Activated CD4-positive, alpha-beta memory T cell treated with anti-CD3 and anti-CD28 coated beads, Interleukin-2, amount 10 ng/mL, durations not matched to agents 7 days and 5 days (primary cell): ENCODE measurements around the gene TBX20. TPM values are rescaled to one million over a fixed set of nuclear protein-coding genes. Genes with fewer than 3 reads are reported as not detected.
A peak's percentile ranks its signal among the peaks of the same experiment; 100 is the strongest.

Source experiments
- CTCF ChIA-PET: fragments of 350-600 bp; sonication (Branson Sonifier 250); formaldehyde crosslinking; loops from one replicate; lab custom pipeline; 2021; ENCODE audit warnings: antibody characterized with exemption, inconsistent platforms; lab: Charles Lee
- POLR2A ChIA-PET: fragments of 350-600 bp; sonication (Branson Sonifier 250); formaldehyde crosslinking; loops from one replicate; lab custom pipeline; 2021; ENCODE audit warnings: antibody characterized with exemption; lab: Charles Lee
- DNase-seq: peaks from one replicate; pipeline ENCODE4 v3.0.0-alpha.2; 2020
- H3K27ac Mint-ChIP-seq: one replicate; pipeline ENCODE4 v1.8.0; 2021; ENCODE audit warnings: mild to moderate bottlenecking, mixed read lengths
- H3K27me3 Mint-ChIP-seq: one replicate; pipeline ENCODE4 v1.8.0; 2021; ENCODE audit warnings: mixed read lengths
- H3K36me3 Mint-ChIP-seq: one replicate; pipeline ENCODE4 v1.8.0; 2021; ENCODE audit warnings: low read depth, mixed read lengths
- H3K4me1 Mint-ChIP-seq: one replicate; pipeline ENCODE4 v1.8.0; 2021; ENCODE audit warnings: mixed read lengths
- H3K4me3 Mint-ChIP-seq: one replicate; pipeline ENCODE4 v1.8.0; 2021; ENCODE audit warnings: mild to moderate bottlenecking, mixed read lengths
- H3K9me3 Mint-ChIP-seq: one replicate; pipeline ENCODE4 v1.8.0; 2021; ENCODE audit warnings: mixed read lengths
- total RNA-seq, 2 experiments: library from RNA; stranded (reverse); gene quantifications; one replicate each; pipeline ENCODE4 v1.2.3, GENCODE V29; 2021

Gene TBX20, protein sequence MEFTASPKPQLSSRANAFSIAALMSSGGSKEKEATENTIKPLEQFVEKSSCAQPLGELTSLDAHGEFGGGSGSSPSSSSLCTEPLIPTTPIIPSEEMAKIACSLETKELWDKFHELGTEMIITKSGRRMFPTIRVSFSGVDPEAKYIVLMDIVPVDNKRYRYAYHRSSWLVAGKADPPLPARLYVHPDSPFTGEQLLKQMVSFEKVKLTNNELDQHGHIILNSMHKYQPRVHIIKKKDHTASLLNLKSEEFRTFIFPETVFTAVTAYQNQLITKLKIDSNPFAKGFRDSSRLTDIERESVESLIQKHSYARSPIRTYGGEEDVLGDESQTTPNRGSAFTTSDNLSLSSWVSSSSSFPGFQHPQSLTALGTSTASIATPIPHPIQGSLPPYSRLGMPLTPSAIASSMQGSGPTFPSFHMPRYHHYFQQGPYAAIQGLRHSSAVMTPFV
- total RNA-seq: under 1 TPM; 0.38 to 0.45 TPM

DNA sequence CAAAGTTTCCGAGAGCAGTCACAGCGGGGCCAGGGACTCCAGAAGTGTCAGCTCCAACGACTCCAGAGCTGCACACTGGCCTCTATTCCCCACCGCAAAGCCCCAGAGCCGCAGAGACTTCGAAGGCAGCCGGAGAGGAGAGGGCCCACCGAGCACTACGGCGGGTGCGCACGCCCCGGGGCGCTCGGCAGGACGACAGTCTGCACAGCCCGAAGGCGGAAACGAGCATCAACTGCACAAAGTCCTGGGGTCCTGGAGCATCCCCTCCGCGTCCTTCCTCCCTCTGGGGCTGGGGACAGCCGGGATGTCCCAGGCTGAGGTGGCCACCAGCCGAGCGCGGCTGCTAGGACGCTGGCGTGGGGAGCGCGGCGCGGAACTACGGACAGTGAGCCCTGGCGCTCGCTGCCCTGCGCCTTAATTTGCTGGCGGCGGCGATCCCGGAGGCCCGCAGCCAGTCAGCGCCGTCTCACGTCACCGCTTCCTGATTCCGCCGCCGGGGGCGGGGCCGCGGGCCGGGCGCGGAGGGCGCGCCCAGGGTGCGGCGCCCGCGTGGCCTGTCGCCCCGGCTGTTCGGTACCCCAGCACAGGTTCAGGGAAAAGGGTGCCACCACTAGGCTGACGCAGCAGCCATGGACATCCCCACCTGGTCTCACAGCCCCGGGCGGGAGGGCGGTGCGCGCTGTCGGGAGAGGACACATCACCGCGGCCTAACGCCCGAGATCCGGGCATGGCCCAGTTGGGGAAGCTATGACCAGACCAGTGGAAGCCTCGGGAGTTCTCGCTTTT lies at the start of gene TBX20:
Gene TBX20, minus strand, starts transcription at position 391 of the 786 bp plus-strand sequence. CDS start 480 bp downstream, outside the sequence.
- ChIA-PET CTCF (no interaction called here), POLR2A (no interaction called here)
- Mint-ChIP-seq H3K27ac (no peak within 1 kb of the TSS), H3K4me1 (peaks cover 23% of the 10 kb centered on the region), H3K27me3 (peaks cover 89% of the 10 kb centered on the region), H3K4me3 (peak within 1 kb of the TSS; percentile 61), H3K9me3 (peaks cover 2% of the 10 kb centered on the region), H3K36me3 (peaks cover 22% of the 10 kb centered on the region)
- DNase-seq: peak; percentile 43

DNA sequence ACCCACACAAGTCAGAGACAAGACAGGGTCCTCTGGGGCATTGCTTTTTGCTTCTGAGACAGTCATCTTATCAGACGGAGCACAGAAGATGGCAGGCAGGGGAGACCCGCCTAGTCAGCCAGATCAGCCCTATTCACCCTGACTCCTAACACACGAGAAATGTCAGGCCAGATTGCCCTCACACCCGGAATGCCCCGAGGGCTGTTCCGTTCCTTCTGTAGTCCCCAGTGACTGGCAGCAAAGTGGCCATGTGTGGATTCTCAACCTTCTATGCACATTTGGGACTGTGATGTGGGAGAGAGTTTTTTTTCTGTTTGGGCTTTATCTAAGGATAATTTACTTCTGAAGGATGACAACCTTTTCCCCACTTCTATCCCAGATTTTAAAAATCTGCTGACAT lies 35.5 kb upstream of the TBX20 start:
- no peak for DNase-seq
- Mint-ChIP-seq H3K9me3 (no peaks in the 10 kb centered on the region), H3K36me3 (no peaks in the 10 kb centered on the region), H3K27ac (no peak overlapping the region), H3K4me1 (no peaks in the 10 kb centered on the region), H3K27me3 (peaks cover 6% of the 10 kb centered on the region), H3K4me3 (no peak overlapping the region)
- POLR2A ChIA-PET: no interaction called here
- CTCF ChIA-PET: no interaction called here

- no peaks in the 10 kb centered on the region for H3K4me1 Mint-ChIP-seq
- no peaks in the 10 kb centered on the region for H3K9me3 Mint-ChIP-seq
- ChIA-PET CTCF (no interaction called here), POLR2A (no interaction called here)
- peaks cover 4% of the 10 kb centered on the region for H3K27me3 Mint-ChIP-seq
- no peak overlapping the region for H3K27ac Mint-ChIP-seq
- H3K36me3 Mint-ChIP-seq: no peaks in the 10 kb centered on the region
- no peak overlapping the region for H3K4me3 Mint-ChIP-seq
- DNase-seq: no peak
Observed at GRCh38 chr7:35286986-35287385, 33.1 kb upstream of the TBX20 start.

- CTCF ChIA-PET: no interaction called here
- POLR2A ChIA-PET: no interaction called here
Observed at GRCh38 chr7:35286422-35286821, 32.5 kb upstream of the TBX20 start.

GRCh38 chr7:35285799-35286198 lies 31.9 kb upstream of the TBX20 start:
- H3K27ac Mint-ChIP-seq: no peak overlapping the region
- H3K36me3 Mint-ChIP-seq: no peaks in the 10 kb centered on the region
- H3K9me3 Mint-ChIP-seq: no peaks in the 10 kb centered on the region
- ChIA-PET CTCF (no interaction called here), POLR2A (no interaction called here)
- no peaks in the 10 kb centered on the region for H3K4me1 Mint-ChIP-seq
- H3K27me3 Mint-ChIP-seq: peaks cover 4% of the 10 kb centered on the region
- no peak for DNase-seq
- H3K4me3 Mint-ChIP-seq: no peak overlapping the region

More at GRCh38 chr7:35286422-35286821, 32.5 kb upstream of the TBX20 start:
- Mint-ChIP-seq H3K27ac (no peak overlapping the region), H3K9me3 (no peaks in the 10 kb centered on the region), H3K4me1 (no peaks in the 10 kb centered on the region), H3K27me3 (peaks cover 4% of the 10 kb centered on the region), H3K36me3 (no peaks in the 10 kb centered on the region), H3K4me3 (no peak overlapping the region)
- DNase-seq: no peak

DNA sequence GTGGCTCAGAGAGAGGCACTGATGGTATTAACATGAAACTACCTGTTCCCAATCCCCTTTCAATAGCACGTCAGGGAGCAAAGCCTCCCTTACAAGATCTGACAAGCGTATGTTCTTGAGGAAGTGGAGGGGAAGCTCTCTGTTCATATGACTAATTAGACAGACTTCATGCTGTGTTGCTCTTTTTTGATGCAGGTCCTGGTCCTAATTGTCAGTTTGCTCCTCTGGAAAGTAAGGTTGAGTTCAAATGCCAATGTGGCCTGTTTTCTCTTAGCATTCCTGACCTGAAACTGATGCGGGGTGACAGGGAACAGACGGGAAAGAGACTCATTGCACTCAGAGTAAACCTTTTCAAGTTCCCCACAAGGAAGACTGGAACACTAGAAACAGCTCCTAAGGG lies 27.0 kb upstream of the TBX20 start:
- Mint-ChIP-seq H3K4me1 (no peaks in the 10 kb centered on the region), H3K27me3 (peaks cover 1% of the 10 kb centered on the region), H3K27ac (no peak overlapping the region), H3K36me3 (no peaks in the 10 kb centered on the region), H3K4me3 (no peak overlapping the region), H3K9me3 (no peaks in the 10 kb centered on the region)
- DNase-seq: no peak
- CTCF ChIA-PET: no interaction called here
- POLR2A ChIA-PET: no interaction called here

DNA sequence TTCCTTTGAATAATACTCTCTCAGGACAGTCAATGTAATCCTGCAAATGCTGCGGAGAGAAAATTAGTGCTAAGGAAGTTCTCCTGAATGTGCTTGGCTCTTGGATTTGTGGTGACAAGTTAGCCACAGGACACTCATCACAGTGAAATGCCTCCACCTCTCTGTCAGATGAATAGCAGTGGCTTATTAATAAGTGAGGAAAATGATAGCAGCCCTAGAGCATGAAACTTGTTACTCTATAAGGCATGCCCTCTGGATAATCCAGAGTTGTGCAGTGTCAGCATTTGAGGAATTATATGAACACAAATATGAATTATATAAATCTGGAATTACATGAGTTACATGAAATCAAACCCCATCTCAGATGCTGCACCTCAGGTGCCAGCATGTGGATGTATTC lies 23.5 kb upstream of the TBX20 start:
- H3K27me3 Mint-ChIP-seq: peaks cover 9% of the 10 kb centered on the region
- H3K36me3 Mint-ChIP-seq: no peaks in the 10 kb centered on the region
- POLR2A ChIA-PET: no interaction called here
- no peaks in the 10 kb centered on the region for H3K9me3 Mint-ChIP-seq
- H3K4me3 Mint-ChIP-seq: no peak overlapping the region
- no peak for DNase-seq
- H3K27ac Mint-ChIP-seq: no peak overlapping the region
- CTCF ChIA-PET: no interaction called here
- H3K4me1 Mint-ChIP-seq: no peaks in the 10 kb centered on the region

- Mint-ChIP-seq H3K4me1 (no peaks in the 10 kb centered on the region), H3K4me3 (no peak overlapping the region), H3K9me3 (no peaks in the 10 kb centered on the region), H3K27me3 (peaks cover 16% of the 10 kb centered on the region), H3K36me3 (no peaks in the 10 kb centered on the region), H3K27ac (no peak overlapping the region)
- ChIA-PET CTCF (no interaction called here), POLR2A (no interaction called here)
- DNase-seq: no peak
Observed at GRCh38 chr7:35272246-35272645, 18.3 kb upstream of the TBX20 start.

- Mint-ChIP-seq H3K4me3 (no peak overlapping the region), H3K36me3 (no peaks in the 10 kb centered on the region), H3K27ac (no peak overlapping the region), H3K4me1 (no peaks in the 10 kb centered on the region), H3K27me3 (peaks cover 27% of the 10 kb centered on the region), H3K9me3 (no peaks in the 10 kb centered on the region)
- POLR2A ChIA-PET: no interaction called here
- DNase-seq: no peak
- CTCF ChIA-PET: no interaction called here
Observed at GRCh38 chr7:35268953-35269352, 15.1 kb upstream of the TBX20 start.

DNA sequence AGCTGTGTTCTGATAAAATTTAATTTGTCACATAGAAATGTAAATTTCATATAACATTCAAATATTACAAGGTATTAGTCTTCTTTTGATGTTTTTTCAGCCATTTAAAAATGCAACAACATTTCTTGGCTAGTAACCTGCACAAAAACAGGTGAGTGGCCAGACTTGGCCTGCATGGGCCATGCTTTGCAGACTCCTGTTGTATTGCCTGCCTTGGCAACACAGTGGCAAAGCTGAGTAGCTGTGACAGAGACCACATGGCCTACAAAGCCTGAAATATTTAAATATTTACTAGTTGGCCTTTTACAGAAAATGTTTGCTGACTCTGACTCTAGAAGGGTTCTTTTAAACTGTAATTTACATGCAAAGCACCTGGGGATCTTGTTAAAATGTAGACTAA lies 13.5 kb upstream of the TBX20 start:
- ChIA-PET POLR2A (no interaction called here), CTCF (no interaction called here)
- no peak for DNase-seq
- Mint-ChIP-seq H3K27ac (no peak overlapping the region), H3K9me3 (no peaks in the 10 kb centered on the region), H3K27me3 (peaks cover 37% of the 10 kb centered on the region), H3K4me3 (no peak overlapping the region), H3K4me1 (no peaks in the 10 kb centered on the region), H3K36me3 (no peaks in the 10 kb centered on the region)

DNA sequence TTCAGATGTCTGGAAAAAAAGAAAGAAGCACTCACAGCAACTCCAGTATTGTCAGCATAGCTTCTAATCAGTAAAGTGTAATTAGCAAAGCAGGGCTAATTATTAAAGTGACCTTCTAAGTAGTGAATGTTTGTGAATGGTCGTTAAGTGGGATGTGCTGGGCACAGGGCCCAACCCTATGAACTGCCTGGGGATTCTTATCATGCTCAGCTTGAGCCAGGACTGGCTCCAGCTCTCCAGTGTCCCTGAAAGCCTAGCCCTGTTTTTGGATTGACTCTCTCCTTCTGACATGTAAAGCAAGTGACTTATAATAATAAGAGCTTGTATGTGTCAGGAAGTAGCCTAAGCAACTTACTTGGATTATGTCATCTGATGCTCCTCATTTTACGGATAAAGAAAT lies 9.5 kb upstream of the TBX20 start:
- no peaks in the 10 kb centered on the region for H3K9me3 Mint-ChIP-seq
- POLR2A ChIA-PET: no interaction called here

GRCh38 chr7:35261476-35262285 lies 7.8 kb upstream of the TBX20 start:
- ChIA-PET CTCF (no interaction called here), POLR2A (no interaction called here)
- no peak for DNase-seq
- H3K27me3 Mint-ChIP-seq: peaks cover 80% of the 10 kb centered on the region
- H3K36me3 Mint-ChIP-seq: peaks cover 8% of the 10 kb centered on the region
- H3K27ac Mint-ChIP-seq: no peak overlapping the region
- no peaks in the 10 kb centered on the region for H3K9me3 Mint-ChIP-seq
- peaks cover 3% of the 10 kb centered on the region for H3K4me1 Mint-ChIP-seq
- no peak overlapping the region for H3K4me3 Mint-ChIP-seq

More for the DNA sequence above, 9.5 kb upstream of the TBX20 start:
- no peak for DNase-seq
- Mint-ChIP-seq H3K36me3 (peaks cover 7% of the 10 kb centered on the region), H3K4me1 (peaks cover 2% of the 10 kb centered on the region), H3K27me3 (peaks cover 67% of the 10 kb centered on the region), H3K4me3 (no peak overlapping the region), H3K27ac (no peak overlapping the region)
- CTCF ChIA-PET: interaction anchor here (1.2 kb wide), 1 partner anchor 13 kb away, joined by 3 read pairs; no protein-coding TSS in a partner anchor

- CTCF ChIA-PET: no interaction called here
- Mint-ChIP-seq H3K36me3 (peaks cover 8% of the 10 kb centered on the region), H3K9me3 (no peaks in the 10 kb centered on the region), H3K4me1 (peaks cover 3% of the 10 kb centered on the region), H3K4me3 (no peak overlapping the region), H3K27me3 (peaks cover 85% of the 10 kb centered on the region), H3K27ac (no peak overlapping the region)
- DNase-seq: no peak
- POLR2A ChIA-PET: no interaction called here
Observed at GRCh38 chr7:35261041-35261440, 7.1 kb upstream of the TBX20 start.
